Mesenteric fat pad (tissue), 1 donor: ENCODE data around the gene IFNL1. TPM values are rescaled to one million over a fixed set of nuclear protein-coding genes. Genes with fewer than 3 reads are reported as not detected.
"Not testable (repeated sequence)": the region's sequence is repeated elsewhere in the genome, so short reads cannot be mapped to it uniquely, and the experiment has no call there.

Source experiments
- DNase-seq: peaks from one replicate; pipeline ENCODE4 v3.0.0-alpha.2; 2020; ENCODE audit warnings: low spot score
- long read RNA-seq: library from polyadenylated mRNA; unstranded; transcript quantifications from one replicate; pipeline ENCODE4 v2.0.0, GENCODE V29; 2020
- total RNA-seq: library from RNA; stranded (reverse); fragmentation: NEBNext Ultra II Directional; extraction: Animal tissue kit (Norgen Biotek cat#: 25700); gene quantifications from one replicate; pipeline ENCODE4 v1.2.1, GENCODE V29; 2021
- donor health status: DM: yes; HTN: yes; CAD: no.

IFNL1 gene
- total RNA-seq = not detected
- long read RNA-seq = 0 reads

DNA sequence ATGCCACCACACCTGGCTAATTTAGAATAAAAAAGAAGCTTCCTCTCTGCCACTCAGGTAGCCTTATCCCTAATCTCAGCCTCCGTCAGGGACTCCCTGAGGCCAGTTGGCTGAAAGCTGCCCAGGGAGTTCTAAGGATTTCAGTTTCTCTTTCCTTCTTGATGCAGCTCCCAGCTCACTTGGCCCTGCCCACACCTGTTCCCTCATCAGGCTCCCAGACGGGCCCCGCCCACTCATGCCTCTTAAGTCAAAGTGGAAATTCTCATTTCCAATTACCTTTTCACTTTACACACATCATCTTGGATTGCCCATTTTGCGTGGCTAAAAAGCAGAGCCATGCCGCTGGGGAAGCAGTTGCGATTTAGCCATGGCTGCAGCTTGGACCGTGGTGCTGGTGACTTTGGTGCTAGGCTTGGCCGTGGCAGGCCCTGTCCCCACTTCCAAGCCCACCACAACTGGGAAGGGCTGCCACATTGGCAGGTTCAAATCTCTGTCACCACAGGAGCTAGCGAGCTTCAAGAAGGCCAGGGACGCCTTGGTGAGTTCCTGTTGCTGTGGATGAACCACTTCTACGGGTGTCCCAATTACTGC, at the start of gene IFNL1:
Gene IFNL1 (plus strand): TSS at position 353 of the 591 bp plus-strand sequence. CDS start 15 bp downstream, at position 368.
- DNase-seq = no peak

GRCh38 chr19:39246951-39247669, 49.1 kb upstream of the IFNL1 start:
- DNase-seq = no peak

- no peak for DNase-seq
Measured at GRCh38 chr19:39247701-39248664, 48.2 kb upstream of the IFNL1 start.

- no peak for DNase-seq
Measured at GRCh38 chr19:39248806-39249205, 47.4 kb upstream of the IFNL1 start, which contains the start of gene IFNL4. Gene IFNL4 (minus strand): TSS chr19:39248856.

DNA sequence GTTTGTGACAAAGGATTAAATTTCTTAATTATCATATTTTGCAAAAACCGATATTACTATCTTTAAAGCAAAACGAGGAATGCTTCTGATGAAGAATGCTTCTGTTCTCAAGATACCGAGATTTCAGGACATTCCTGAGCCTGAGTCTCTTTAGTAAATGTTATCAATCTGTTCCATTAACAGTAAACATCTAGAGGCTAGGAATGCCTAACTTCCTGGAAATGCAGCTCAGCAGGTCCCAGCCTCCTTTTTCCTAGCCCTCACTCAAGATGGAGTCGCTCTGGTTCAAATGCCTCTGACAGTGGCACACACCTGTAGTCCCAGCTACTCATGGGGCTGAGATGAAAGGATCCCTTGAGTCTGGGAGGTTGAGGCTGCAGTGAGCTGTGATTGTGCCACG, 45.1 kb upstream of the IFNL1 start:
- no peak for DNase-seq

GRCh38 chr19:39251846-39252245, 44.4 kb upstream of the IFNL1 start:
- no peak for DNase-seq

DNA sequence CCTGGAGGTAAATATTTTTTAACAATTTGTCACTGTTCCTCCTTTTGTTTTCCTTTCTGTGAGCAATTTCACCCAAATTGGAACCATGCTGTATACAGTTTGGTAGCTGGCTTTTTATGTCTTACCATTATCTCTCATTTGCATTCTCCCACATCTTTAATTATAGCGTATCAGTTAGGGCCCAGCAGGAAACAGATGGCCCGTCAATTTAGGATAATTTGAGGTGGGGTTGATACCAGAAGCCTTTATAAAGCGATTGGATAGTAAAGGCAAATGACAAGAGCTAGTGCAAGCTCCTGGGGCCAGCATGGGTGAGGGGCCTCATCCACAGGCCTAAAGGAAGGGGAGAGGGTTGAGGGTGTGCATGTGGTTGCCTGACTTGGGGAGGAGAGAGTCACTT, 43.7 kb upstream of the IFNL1 start:
- no peak for DNase-seq

DNA sequence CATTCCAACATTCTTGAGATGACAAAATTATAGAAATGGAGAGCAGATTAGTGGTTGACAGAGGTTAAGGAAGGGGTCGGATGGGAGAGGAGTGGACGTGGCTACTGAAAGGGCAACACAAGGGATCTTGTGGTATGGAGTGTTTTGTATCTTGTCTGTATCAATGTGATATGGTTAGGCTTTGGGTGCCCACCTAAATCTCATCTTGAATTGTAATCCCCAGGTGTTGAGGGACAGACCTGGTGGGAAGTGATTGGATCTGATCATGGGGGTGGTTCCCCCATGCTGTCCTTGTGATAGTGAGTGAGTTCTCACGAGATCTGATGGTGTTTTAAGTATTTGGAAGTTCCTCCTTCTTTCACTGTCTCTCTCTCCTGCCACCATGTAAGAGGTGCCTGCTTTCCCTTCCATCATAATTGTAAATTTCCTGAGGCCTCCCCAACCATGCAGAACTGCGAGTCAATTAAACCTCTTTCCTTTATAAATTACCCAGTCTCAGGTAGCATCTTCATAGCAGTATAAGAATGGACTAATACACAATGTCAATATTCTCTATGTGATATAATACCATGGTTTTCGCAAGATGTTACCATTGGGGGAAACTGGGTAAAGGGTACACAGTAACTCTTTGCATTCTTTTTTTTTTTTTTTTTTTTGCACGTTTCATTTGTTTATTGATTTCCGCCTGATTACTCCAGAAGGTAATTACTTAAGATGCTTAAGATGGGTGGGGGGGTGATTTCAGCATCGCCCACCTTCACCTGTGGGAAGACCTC, 42.6 kb upstream of the IFNL1 start:
- no peak for DNase-seq

- no peak for DNase-seq
Measured at GRCh38 chr19:39254531-39255345, 41.5 kb upstream of the IFNL1 start.

DNA sequence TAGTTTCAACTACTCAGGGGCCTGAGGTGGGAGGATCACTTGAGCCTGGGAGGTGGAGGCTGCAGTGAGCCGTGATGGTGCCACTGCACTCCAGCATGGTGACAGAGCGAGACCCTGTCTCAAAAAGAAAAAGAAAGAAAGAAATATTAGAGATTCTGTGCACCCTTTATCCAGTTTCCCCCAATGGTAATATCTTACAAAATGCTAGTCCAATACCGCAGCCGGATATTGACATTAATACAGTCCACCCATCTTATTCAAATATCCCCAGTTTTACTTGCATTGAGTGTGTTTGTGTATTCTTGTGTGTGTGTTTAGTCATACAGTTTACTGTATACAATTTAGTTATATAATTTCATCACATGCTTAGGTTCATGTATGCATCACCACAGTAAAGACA, 39.0 kb upstream of the IFNL1 start:
- no peak for DNase-seq

- DNase-seq = no peak
Measured at GRCh38 chr19:39261704-39262103, 34.5 kb upstream of the IFNL1 start.

- DNase-seq = no peak
Measured at GRCh38 chr19:39262496-39262895, 33.7 kb upstream of the IFNL1 start.

- no peak for DNase-seq
Measured at GRCh38 chr19:39263912-39264305, 32.3 kb upstream of the IFNL1 start.

DNA sequence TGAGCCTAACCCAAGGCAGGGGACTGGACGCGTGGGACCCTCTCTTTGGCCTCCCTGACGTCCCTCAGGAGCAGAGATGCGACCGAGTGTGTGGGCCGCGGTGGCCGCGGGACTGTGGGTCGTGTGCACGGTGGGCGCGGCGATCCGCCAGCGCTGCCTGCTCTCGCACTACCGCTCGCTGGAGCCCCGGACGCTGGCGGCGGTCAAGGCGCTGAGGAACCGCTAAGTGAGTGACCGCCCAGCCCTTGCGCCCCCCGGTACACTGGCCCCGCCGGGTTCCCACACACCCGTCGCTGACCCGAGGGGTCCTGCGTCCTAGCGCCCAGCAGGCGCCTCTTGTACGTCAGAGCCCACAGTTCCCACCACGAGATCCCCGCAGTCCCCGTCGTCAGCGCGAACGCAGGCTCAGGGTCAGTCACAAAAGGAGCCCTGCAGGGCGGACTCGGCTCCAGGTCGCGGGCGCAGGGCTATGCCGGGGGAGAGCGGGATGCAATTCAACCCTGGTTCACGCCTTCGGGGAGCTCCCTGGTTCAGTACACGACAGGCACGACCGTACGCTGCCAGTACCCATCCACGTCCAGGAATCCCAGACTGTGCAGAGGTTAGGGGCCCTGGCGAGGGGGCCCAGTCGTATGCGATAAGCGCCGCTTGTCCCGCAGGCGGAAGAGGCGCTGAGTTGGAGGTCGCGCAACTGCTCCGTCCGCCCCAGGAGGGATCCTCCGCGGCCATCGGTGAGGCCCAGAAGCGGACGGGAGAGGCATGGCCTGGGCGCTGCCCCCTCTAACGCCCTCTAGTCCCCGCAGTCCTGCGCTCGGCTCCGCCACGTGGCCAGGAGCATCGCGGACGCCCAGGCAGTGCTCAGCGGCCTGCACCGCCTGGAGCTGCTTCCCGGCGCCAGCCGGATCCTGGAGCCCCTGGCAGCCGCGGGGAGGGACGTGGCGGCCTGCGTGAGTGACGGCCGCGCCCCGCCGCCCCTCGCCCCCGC, 31.6 kb upstream of the IFNL1 start:
- DNase-seq = no peak

GRCh38 chr19:39265321-39265916, 30.8 kb upstream of the IFNL1 start:
- DNase-seq = no peak

- not testable (repeated sequence) for DNase-seq
Measured at GRCh38 chr19:39268085-39268484, 28.1 kb upstream of the IFNL1 start, which contains the start of gene IFNL2. Gene IFNL2 (plus strand): TSS chr19:39268396. CDS start chr19:39268569, 173 bp downstream.

GRCh38 chr19:39268531-39269223, 27.5 kb upstream of the IFNL1 start:
- DNase-seq = peak; percentile 65

- peak; percentile 80 for DNase-seq
Measured at GRCh38 chr19:39269369-39269768, 26.8 kb upstream of the IFNL1 start.
